Neural cell (in vitro differentiated cells): ENCODE results near the gene RIPOR2. TPM values are rescaled to one million over a fixed set of nuclear protein-coding genes. Genes with fewer than 3 reads are reported as not detected.

Source experiments
- H2AFZ ChIP-seq: fragments of 200-600, 300-800 bp; sonication (generic), shearing (Covaris generic); 2 replicates; pipeline ENCODE4 v1.6.0; 2014; ENCODE audit warnings: low read depth, mild to moderate bottlenecking, antibody characterized with exemption, low read length, moderate library complexity
- H3F3A ChIP-seq: fragments of 200-600 bp; shearing (Covaris generic); 2 replicates; pipeline ENCODE4 v1.6.1; 2016; ENCODE audit warnings: mild to moderate bottlenecking, moderate library complexity, mixed read lengths, antibody characterized with exemption, low read length; ENCODE audit not compliant: insufficient read depth, poor library complexity, severe bottlenecking
- H3K27ac ChIP-seq: fragments of 200-600, 300-800 bp; sonication (generic), shearing (Covaris generic); 2 replicates; pipeline ENCODE4 v1.5.1; 2014; ENCODE audit warnings: mild to moderate bottlenecking, low read length, moderate library complexity
- H3K27me3 ChIP-seq: fragments of 300-800, 200-600 bp; sonication (generic), shearing (Covaris generic); 2 replicates; pipeline ENCODE4 v1.6.0; 2014; ENCODE audit warnings: mild to moderate bottlenecking, low read depth, low read length, moderate library complexity; ENCODE audit not compliant: insufficient read depth
- H3K36me3 ChIP-seq: fragments of 300-800, 200-600 bp; sonication (generic), shearing (Covaris generic); 2 replicates; pipeline ENCODE4 v1.5.1; 2014; ENCODE audit warnings: mild to moderate bottlenecking, antibody characterized with exemption, low read length, moderate library complexity; ENCODE audit not compliant: insufficient read depth
- H3K4me2 ChIP-seq: fragments of 300-800, 200-600 bp; sonication (generic), shearing (Covaris generic); 2 replicates; pipeline ENCODE4 v1.6.0; 2014; ENCODE audit warnings: mild to moderate bottlenecking, low read length
- H3K4me3 ChIP-seq: fragments of 300-800, 200-600 bp; sonication (generic), shearing (Covaris generic); 2 replicates; pipeline ENCODE4 v1.5.1; 2014; ENCODE audit warnings: mild to moderate bottlenecking, low read length, moderate library complexity
- H3K79me2 ChIP-seq: fragments of 200-600 bp; shearing (Covaris generic); replicated peaks from 2 replicates; pipeline ENCODE4 v1.6.0; 2014; ENCODE audit warnings: mild to moderate bottlenecking, low read length, moderate library complexity; ENCODE audit not compliant: insufficient read depth
- H3K9ac ChIP-seq: fragments of 300-800, 200-600 bp; sonication (generic), shearing (Covaris generic); 2 replicates; pipeline ENCODE4 v1.6.1; 2016; ENCODE audit warnings: mild to moderate bottlenecking, low read length, mixed read lengths
- H3K9me2 ChIP-seq: fragments of 200-600 bp; shearing (Covaris generic); 2 replicates; pipeline ENCODE4 v1.6.1; 2016; ENCODE audit warnings: mild to moderate bottlenecking, low read length, mixed read lengths; ENCODE audit not compliant: insufficient read depth
- H3K9me3 ChIP-seq: fragments of 200-600, 300-800 bp; sonication (generic), shearing (Covaris generic); 2 replicates; pipeline ENCODE4 v1.6.1; 2016; ENCODE audit warnings: mild to moderate bottlenecking, mixed run types, low read length, moderate library complexity, mixed read lengths
- H4K20me1 ChIP-seq: fragments of 200-600 bp; shearing (Covaris generic); 2 replicates; pipeline ENCODE4 v1.6.1; 2016; ENCODE audit warnings: mild to moderate bottlenecking, mixed run types; ENCODE audit not compliant: insufficient read depth
- EP300 ChIP-seq: fragments of 450-650 bp; conservative IDR thresholded peaks from 2 replicates; pipeline ENCODE4 v1.6.1; 2014; ENCODE audit warnings: antibody characterized with exemption, mild to moderate bottlenecking, moderate library complexity; ENCODE audit not compliant: poor library complexity, severe bottlenecking
- EZH2 ChIP-seq: fragments of 200-600, 300-800 bp; shearing (Covaris generic), sonication (generic); IDR thresholded peaks from 2 replicates; pipeline ENCODE4 v1.6.1; 2014; ENCODE audit warnings: antibody characterized with exemption, low read length, borderline replicate concordance, mild to moderate bottlenecking; ENCODE audit not compliant: insufficient read depth, poor library complexity, severe bottlenecking
- MXI1 ChIP-seq: fragments of 450-650 bp; conservative IDR thresholded peaks from 2 replicates; pipeline ENCODE4 v1.6.1; 2014; ENCODE audit warnings: antibody characterized with exemption, mild to moderate bottlenecking; ENCODE audit not compliant: poor library complexity, severe bottlenecking
- POLR2AphosphoS5 ChIP-seq: IDR thresholded peaks from 2 replicates; pipeline ENCODE4 v1.6.1; 2012
- RAD21 ChIP-seq: fragments of 450-650 bp; conservative IDR thresholded peaks from 2 replicates; pipeline ENCODE4 v1.6.1; 2014; ENCODE audit warnings: antibody characterized with exemption, mild to moderate bottlenecking, moderate library complexity
- SMC3 ChIP-seq: fragments of 450-650 bp; conservative IDR thresholded peaks from 2 replicates; pipeline ENCODE4 v1.6.1; 2014; ENCODE audit warnings: antibody characterized with exemption, mild to moderate bottlenecking, moderate library complexity; ENCODE audit not compliant: poor library complexity
- TAF1 ChIP-seq: IDR thresholded peaks from 2 replicates; pipeline ENCODE4 v1.6.1; 2012; ENCODE audit warnings: low read depth
- polyA plus RNA-seq: library from polyadenylated mRNA; depleted of rRNA; stranded (reverse); fragments of >200 nt; gene quantifications from 2 replicates; pipeline ENCODE4 v1.2.3, GENCODE V29; 2014
- TF ChIP-seq, protein P1 (sequence below): fragments of 450-650 bp; IDR thresholded peaks from 2 replicates; pipeline ENCODE4 v1.5.1; 2014; ENCODE audit warnings: antibody characterized with exemption, mild to moderate bottlenecking, moderate library complexity; ENCODE audit not compliant: poor library complexity, severe bottlenecking
- TF ChIP-seq, protein P2 (sequence below): IDR thresholded peaks from 2 replicates; pipeline ENCODE4 v1.6.1; 2012; ENCODE audit warnings: borderline replicate concordance

RIPOR2 gene
- polyA plus RNA-seq, 1 donor from 2014 or later = 83.8 TPM

DNA sequence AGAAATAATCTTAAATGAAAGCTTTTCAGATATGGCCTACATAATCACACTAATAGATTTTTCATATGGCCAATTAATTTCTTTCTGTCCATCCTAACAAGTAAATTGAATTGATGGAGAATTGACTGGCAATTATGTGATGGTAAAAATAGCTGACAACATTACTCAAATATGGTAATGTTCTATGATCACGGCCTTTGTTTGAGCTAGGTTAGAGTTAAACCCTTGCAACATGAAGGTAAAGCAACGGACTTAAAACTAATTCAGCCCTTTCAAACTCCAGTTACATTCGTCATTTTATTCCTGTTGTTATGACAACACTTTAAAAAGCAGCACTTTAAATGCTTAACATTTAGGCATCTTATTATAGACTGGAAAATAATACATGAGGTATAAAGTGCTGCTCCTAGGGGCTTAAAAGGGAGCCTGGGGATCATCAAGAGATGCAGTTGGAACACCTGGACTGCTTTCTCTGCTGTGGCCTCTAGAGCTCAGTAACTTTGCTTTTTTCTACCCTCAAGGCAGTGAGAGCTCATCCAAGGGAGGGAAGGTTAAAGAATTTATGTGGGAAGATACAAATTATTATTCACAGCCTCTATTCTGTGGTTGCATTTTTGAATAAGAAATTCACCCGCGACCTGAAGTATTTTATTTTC is 46.9 kb downstream of the RIPOR2 start:
- peak overlapping the region; percentile 28 for H3K9ac ChIP-seq
- no peak overlapping the region for H2AFZ ChIP-seq
- no peaks in the 10 kb centered on the region for H4K20me1 ChIP-seq
- no peaks in the 10 kb centered on the region for H3K36me3 ChIP-seq
- H3K4me3 ChIP-seq = peak overlapping the region; percentile 43
- H3K9me2 ChIP-seq = no peaks in the 10 kb centered on the region
- peak overlapping the region; percentile 37 for H3K4me2 ChIP-seq
- peak overlapping the region; percentile 85 for H3K27ac ChIP-seq
- H3K27me3 ChIP-seq = no peaks in the 10 kb centered on the region
- TF ChIP-seq SMC3 (peak; percentile 36), RAD21 (peak; percentile 32), TAF1 (no peak), EP300 (no peak), MXI1 (no peak)
- TF ChIP-seq, protein P1, sequence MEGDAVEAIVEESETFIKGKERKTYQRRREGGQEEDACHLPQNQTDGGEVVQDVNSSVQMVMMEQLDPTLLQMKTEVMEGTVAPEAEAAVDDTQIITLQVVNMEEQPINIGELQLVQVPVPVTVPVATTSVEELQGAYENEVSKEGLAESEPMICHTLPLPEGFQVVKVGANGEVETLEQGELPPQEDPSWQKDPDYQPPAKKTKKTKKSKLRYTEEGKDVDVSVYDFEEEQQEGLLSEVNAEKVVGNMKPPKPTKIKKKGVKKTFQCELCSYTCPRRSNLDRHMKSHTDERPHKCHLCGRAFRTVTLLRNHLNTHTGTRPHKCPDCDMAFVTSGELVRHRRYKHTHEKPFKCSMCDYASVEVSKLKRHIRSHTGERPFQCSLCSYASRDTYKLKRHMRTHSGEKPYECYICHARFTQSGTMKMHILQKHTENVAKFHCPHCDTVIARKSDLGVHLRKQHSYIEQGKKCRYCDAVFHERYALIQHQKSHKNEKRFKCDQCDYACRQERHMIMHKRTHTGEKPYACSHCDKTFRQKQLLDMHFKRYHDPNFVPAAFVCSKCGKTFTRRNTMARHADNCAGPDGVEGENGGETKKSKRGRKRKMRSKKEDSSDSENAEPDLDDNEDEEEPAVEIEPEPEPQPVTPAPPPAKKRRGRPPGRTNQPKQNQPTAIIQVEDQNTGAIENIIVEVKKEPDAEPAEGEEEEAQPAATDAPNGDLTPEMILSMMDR = peak; percentile 40
- H3K9me3 ChIP-seq = no peaks in the 10 kb centered on the region
- peaks cover 6% of the 10 kb centered on the region for H3F3A ChIP-seq
- peaks cover 59% of the 10 kb centered on the region for H3K79me2 ChIP-seq

DNA sequence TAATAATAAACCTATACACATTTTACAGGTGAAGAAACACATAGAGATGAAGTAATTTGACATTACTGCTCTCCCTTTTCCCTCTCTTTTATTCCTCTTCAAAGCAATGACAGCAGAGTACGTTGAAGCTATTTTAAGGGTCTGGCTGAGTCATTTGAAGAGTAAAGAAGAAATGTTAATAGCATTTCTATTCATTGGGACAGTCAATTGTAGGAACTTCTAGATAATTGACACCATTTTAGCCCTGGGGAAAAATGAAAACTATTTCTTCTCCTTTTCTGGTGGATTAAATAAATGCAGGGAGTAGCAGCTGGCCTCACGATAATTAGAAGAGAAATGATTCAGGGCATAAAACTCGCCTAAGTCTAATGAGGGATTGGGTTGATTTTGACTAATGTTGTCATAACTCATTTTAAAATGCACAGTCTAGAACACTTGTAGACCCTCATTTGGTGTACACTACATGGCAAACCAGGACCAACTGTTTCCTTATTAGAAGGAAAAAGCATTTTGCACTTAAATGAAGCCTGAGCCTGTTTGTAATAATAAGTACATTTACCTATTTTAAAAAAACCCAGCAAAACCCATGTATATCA is 48.1 kb downstream of the RIPOR2 start:
- Histone ChIP-seq H3K9me3 (no peaks in the 10 kb centered on the region), H3K36me3 (no peaks in the 10 kb centered on the region), H3K9ac (peak overlapping the region; percentile 38), H2AFZ (no peak overlapping the region), H3K9me2 (no peaks in the 10 kb centered on the region), H3K4me2 (peak overlapping the region; percentile 37), H3K79me2 (peaks cover 63% of the 10 kb centered on the region), H3K27ac (peak overlapping the region; percentile 85), H3F3A (peaks cover 6% of the 10 kb centered on the region), H3K27me3 (no peaks in the 10 kb centered on the region), H3K4me3 (peak overlapping the region; percentile 43), H4K20me1 (no peaks in the 10 kb centered on the region)
- TF ChIP-seq RAD21 = no peak
- TF ChIP-seq, protein P1 = no peak
- peak; percentile 60 for TF ChIP-seq EP300
- TF ChIP-seq POLR2AphosphoS5 = peak; percentile 40
- TF ChIP-seq MXI1 = no peak
- TF ChIP-seq, protein P2, sequence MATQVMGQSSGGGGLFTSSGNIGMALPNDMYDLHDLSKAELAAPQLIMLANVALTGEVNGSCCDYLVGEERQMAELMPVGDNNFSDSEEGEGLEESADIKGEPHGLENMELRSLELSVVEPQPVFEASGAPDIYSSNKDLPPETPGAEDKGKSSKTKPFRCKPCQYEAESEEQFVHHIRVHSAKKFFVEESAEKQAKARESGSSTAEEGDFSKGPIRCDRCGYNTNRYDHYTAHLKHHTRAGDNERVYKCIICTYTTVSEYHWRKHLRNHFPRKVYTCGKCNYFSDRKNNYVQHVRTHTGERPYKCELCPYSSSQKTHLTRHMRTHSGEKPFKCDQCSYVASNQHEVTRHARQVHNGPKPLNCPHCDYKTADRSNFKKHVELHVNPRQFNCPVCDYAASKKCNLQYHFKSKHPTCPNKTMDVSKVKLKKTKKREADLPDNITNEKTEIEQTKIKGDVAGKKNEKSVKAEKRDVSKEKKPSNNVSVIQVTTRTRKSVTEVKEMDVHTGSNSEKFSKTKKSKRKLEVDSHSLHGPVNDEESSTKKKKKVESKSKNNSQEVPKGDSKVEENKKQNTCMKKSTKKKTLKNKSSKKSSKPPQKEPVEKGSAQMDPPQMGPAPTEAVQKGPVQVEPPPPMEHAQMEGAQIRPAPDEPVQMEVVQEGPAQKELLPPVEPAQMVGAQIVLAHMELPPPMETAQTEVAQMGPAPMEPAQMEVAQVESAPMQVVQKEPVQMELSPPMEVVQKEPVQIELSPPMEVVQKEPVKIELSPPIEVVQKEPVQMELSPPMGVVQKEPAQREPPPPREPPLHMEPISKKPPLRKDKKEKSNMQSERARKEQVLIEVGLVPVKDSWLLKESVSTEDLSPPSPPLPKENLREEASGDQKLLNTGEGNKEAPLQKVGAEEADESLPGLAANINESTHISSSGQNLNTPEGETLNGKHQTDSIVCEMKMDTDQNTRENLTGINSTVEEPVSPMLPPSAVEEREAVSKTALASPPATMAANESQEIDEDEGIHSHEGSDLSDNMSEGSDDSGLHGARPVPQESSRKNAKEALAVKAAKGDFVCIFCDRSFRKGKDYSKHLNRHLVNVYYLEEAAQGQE = no peak
- TF ChIP-seq TAF1 = no peak
- no peak for TF ChIP-seq EZH2
- no peak for TF ChIP-seq SMC3
